GM21528 (cell line): ENCODE measurements around the gene PPP2R1A.
"Not testable (repeated sequence)": the region's sequence is repeated elsewhere in the genome, so short reads cannot be mapped to it uniquely, and the experiment has no call there.

Experiments
- ATAC-seq: cut with Tn5 transposase; IDR thresholded peaks from one replicate; pipeline ENCODE4 v1.9.1; 2021; ENCODE audit warnings: mild to moderate bottlenecking, moderate library complexity; ENCODE audit not compliant: unreplicated experiment, low FRiP score

Gene PPP2R1A

GRCh38 chr19:52237197-52237596, 47.3 kb downstream of the PPP2R1A start:
- ATAC-seq = no peak

- ATAC-seq = no peak
Measured at GRCh38 chr19:52237771-52238400, 48.0 kb downstream of the PPP2R1A start.

GRCh38 chr19:52244021-52244420, 54.2 kb downstream of the PPP2R1A start:
- no peak for ATAC-seq

DNA sequence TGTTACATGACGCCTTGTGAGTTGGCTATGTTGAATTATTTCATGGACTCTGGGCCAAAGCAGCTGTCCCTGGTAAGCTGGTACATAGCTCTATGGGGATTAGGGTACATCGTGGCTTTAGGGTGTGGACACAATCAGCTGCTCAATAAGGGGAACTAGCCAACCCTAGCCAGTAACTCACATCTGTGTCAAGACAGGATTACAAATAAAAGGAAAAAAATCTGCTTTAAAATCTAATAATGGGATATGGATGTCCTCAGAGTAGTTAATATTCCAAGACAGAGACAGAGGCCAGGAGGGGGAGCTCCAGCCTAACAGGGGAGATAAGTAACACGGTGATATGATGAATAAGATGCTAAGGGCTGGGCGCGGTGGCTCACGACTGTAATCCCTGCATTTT, 58.4 kb downstream of the PPP2R1A start:
- no peak for ATAC-seq

- no peak for ATAC-seq
Measured at GRCh38 chr19:52258426-52258825, 68.6 kb downstream of the PPP2R1A start.

DNA sequence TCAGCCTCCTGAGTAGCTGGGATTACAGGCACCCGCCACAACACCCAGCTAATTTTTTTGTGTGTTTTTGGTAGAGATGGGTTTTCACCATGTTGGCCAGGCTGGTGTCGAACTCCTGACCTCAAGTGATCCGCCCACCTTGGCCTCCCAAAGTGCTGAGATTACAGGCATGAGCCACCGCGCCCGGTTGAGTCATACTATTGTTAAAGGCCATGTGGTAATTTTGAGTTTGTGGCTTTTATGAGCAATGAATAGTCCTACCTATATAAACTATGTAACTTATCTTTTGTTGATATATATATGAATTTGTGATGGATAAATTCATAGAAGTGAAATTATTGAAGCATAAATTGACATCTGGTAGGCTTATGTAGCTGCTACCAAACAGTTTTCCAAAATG, 75.7 kb downstream of the PPP2R1A start:
- not testable (repeated sequence) for ATAC-seq

GRCh38 chr19:52269338-52270261, 79.7 kb downstream of the PPP2R1A start, which contains the start of gene ZNF766:
Gene ZNF766 (plus strand): TSS chr19:52269587. CDS start chr19:52269614, 27 bp downstream.
- ATAC-seq = peak; percentile 93

- ATAC-seq = no peak
Measured at GRCh38 chr19:52270266-52270885, 80.5 kb downstream of the PPP2R1A start.

DNA sequence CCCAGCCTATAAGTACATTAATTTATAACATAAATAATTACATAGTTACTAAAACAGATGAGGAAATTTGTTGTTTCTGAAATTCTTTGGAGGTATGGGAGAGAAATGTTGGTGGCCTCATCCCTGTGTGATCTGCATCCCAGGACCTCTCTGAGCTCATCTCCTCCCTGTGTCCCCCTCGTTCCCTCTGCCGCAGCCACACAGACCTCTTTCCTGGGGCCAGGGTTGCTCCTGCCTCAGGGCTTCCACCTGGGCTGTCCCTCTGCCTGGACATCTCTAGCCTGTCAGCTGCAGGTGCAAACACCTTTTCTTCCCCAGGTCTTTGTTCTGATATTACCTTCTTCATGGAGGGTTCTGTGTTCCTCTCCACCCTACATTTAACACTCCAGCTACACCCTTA, 83.4 kb downstream of the PPP2R1A start:
- ATAC-seq = no peak

DNA sequence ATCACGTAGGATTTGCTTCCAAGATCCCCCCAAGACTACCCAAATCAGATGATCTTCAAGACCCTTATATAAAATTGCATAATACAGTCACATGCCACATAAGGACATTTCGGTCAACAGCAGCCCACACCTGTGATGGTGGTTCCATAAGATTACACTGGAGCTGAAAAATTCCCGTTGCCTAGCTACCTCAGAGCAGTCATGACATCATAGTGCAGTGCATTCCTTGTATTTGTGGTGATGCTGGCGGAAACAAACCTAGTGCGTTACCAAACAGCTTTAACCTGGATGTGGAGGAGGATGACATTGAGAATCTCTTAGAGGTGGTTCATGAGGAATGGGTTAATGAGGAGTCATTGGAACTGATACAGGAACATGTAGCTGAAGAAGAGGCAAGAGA, 84.3 kb downstream of the PPP2R1A start:
- ATAC-seq = no peak

DNA sequence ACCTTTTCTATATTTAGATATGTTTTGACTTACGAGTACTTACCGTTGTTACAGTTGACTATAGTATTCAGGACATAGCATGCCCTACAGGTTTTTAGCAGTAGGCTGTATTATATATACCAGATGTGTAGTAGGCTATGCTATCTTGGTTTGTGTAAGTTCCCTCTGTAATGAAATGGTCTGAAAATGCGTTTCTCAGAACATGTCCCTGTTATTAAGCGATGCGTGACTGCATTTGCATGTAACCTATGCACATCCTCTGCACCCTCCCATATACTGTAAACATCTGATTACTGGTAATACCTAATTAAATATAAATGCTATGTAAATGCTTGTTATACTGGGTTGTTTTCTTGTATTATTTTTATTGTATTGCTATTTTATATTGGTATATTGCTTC, 86.1 kb downstream of the PPP2R1A start:
- no peak for ATAC-seq

DNA sequence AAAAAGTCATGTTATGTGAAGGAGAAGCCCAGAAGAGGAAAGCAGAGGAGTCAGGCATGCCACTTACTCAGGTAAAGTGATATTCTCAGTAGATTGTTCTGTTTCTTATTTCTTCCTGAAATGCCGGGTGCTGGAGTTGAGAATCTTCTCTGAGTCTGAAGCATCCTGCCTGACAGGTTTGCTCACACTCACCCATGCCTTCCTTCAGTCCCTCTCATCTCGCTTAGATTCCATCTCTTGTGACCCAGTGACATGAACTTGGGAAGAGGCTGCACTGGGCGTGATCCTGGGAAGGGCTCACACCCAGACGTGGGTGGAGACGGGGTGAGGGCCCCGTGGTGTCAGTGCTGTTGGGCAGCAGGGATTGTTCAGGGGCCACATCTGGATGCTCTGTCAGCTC, 87.6 kb downstream of the PPP2R1A start:
- no peak for ATAC-seq
